BJ (cell line): ENCODE data around the gene TLR3. TPM values are rescaled to one million over a fixed set of nuclear protein-coding genes. Genes with fewer than 3 reads are reported as not detected.

Source experiments
- CTCF ChIA-PET: fragments of 350-600 bp; formaldehyde crosslinking; extraction: SDS; loops from one replicate; lab custom pipeline; 2021; ENCODE audit warnings: antibody characterized with exemption, inconsistent platforms; lab: Yijun Ruan, JAX
- POLR2A ChIA-PET: fragments of 300-600 bp; sonication (Branson Sonifier 250); formaldehyde crosslinking; extraction: SDS; loops from one replicate; lab custom pipeline; 2021; ENCODE audit warnings: antibody characterized with exemption; lab: Charles Lee
- DNase-seq: peaks from one replicate; pipeline ENCODE4 v3.0.0-alpha.2; 2011; ENCODE audit warnings: low read depth
- H3K27me3 ChIP-seq: 2 replicates; pipeline ENCODE4 v1.6.0; 2011; ENCODE audit warnings: low read length; ENCODE audit not compliant: control insufficient read depth, insufficient read depth
- H3K36me3 ChIP-seq: 2 replicates; pipeline ENCODE4 v1.5.1; 2011; ENCODE audit warnings: low read length; ENCODE audit not compliant: control insufficient read depth, insufficient read depth
- H3K4me3 ChIP-seq: 2 replicates; pipeline ENCODE4 v1.5.1; 2011; ENCODE audit warnings: low read depth, mild to moderate bottlenecking, control low read depth, low read length
- polyA plus RNA-seq: library from polyadenylated mRNA; depleted of rRNA; stranded (reverse); fragments of >200 nt; gene quantifications from 2 replicates; pipeline ENCODE4 v1.2.3, GENCODE V29; 2011
- TF ChIP-seq, protein P1 (sequence below): IDR thresholded peaks from 2 replicates; pipeline ENCODE4 v1.5.1; 2011; ENCODE audit warnings: low read depth, mild to moderate bottlenecking, control low read depth, inconsistent platforms, low read length, moderate library complexity; ENCODE audit not compliant: insufficient read depth

Gene TLR3
- polyA plus RNA-seq, 1 experiment: 0.44 TPM

- Histone ChIP-seq H3K4me3 (no peak overlapping the region), H3K27me3 (no peaks in the 10 kb centered on the region), H3K36me3 (no peaks in the 10 kb centered on the region)
- TF ChIP-seq, protein P1, sequence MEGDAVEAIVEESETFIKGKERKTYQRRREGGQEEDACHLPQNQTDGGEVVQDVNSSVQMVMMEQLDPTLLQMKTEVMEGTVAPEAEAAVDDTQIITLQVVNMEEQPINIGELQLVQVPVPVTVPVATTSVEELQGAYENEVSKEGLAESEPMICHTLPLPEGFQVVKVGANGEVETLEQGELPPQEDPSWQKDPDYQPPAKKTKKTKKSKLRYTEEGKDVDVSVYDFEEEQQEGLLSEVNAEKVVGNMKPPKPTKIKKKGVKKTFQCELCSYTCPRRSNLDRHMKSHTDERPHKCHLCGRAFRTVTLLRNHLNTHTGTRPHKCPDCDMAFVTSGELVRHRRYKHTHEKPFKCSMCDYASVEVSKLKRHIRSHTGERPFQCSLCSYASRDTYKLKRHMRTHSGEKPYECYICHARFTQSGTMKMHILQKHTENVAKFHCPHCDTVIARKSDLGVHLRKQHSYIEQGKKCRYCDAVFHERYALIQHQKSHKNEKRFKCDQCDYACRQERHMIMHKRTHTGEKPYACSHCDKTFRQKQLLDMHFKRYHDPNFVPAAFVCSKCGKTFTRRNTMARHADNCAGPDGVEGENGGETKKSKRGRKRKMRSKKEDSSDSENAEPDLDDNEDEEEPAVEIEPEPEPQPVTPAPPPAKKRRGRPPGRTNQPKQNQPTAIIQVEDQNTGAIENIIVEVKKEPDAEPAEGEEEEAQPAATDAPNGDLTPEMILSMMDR: no peak
- POLR2A ChIA-PET: no interaction called here
- no peak for DNase-seq
- CTCF ChIA-PET: no interaction called here
Observed at GRCh38 chr4:186096681-186097165, 27.8 kb downstream of the TLR3 start.

GRCh38 chr4:186097386-186097785, 28.4 kb downstream of the TLR3 start:
- CTCF ChIA-PET: no interaction called here
- no peak for DNase-seq
- H3K27me3 ChIP-seq: no peaks in the 10 kb centered on the region
- H3K4me3 ChIP-seq: no peak overlapping the region
- no peaks in the 10 kb centered on the region for H3K36me3 ChIP-seq
- TF ChIP-seq, protein P1: no peak
- POLR2A ChIA-PET: no interaction called here

DNA sequence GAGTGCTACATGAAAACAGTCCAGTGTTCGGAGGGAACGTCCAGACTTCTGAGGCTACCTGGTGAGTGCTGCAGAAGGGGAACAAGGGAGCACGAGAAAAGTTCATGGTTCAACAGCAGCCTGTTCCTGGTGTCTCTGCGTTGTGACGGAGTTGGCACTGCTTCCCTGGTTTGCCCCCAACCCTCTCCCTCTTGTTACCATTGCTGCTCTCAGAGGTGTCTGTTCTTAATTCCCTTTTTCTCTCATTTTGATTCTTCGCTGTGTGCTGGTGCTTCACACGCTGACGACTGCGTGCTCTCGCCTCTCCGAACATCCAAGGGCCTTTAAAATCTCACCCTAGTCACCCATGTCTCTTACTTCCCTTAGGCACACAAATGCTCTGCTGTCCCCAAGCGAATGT, 34.0 kb downstream of the TLR3 start:
- Histone ChIP-seq H3K27me3 (peaks cover 5% of the 10 kb centered on the region), H3K36me3 (no peaks in the 10 kb centered on the region), H3K4me3 (no peak overlapping the region)
- TF ChIP-seq, protein P1: no peak
- ChIA-PET POLR2A (no interaction called here), CTCF (no interaction called here)
- no peak for DNase-seq

GRCh38 chr4:186104114-186104889, 35.3 kb downstream of the TLR3 start, which contains the start of gene FAM149A:
Gene FAM149A (plus strand): TSS chr4:186104704.
- ChIA-PET CTCF (no interaction called here), POLR2A (no interaction called here)
- peaks cover 5% of the 10 kb centered on the region for H3K27me3 ChIP-seq
- no peak within 1 kb of the TSS for H3K4me3 ChIP-seq
- DNase-seq: no peak
- no peaks in the 10 kb centered on the region for H3K36me3 ChIP-seq
- TF ChIP-seq, protein P1: no peak

DNA sequence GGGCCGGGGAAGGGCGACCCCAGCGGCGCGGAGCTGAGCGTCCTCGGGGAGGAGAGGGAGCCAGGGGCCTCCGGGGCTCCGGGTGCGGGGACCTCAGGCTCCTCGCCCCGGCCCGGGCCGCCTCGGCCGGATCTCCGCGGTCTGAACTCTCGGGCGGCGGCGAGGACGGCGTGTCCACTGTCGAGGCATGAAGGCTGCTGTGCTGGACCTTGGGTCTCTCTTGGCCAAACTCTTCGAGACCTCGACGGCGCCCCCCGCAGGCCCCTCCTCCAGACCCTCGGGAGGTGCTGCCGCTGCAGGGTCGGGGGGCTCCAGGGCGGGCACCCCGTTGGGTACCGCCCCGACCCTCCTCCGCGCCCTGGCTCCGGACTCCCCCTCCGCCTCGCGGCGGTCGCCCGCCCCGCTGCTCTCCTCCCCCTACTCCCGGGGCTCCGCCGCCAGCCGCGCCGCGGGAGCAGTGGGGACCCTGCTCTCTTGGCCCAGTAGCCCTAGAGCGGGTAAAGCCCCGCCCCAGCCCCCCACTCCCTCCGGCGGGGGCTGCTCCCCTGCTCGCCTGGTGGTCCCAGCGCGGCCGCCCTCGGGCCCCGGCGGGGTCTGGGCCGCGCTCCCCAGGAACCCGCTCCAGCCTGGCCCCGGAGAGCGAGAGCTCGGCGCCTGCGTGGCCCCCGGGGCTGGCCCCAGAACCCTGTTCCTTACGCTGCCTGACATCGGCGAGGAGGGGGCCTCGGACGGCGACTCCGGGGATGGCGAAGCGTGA, 36.1 kb downstream of the TLR3 start:
- CTCF ChIA-PET: no interaction called here
- Histone ChIP-seq H3K27me3 (peaks cover 5% of the 10 kb centered on the region), H3K36me3 (no peaks in the 10 kb centered on the region), H3K4me3 (no peak overlapping the region)
- POLR2A ChIA-PET: no interaction called here
- no peak for DNase-seq
- TF ChIP-seq, protein P1: no peak
